ENCODE measurements around the gene STX3.

- no peak for TF ChIP-seq POLR2AphosphoS5 (IDR thresholded peaks at IDR 0.05; ENCODE audit: low read depth, low read length)
- TF ChIP-seq CEBPB (IDR thresholded peaks at IDR 0.05; ENCODE audit: low read depth): no peak
- TF ChIP-seq REST (IDR thresholded peaks at IDR 0.05; ENCODE audit: low read depth): no peak
- no peak for TF ChIP-seq POLR2A (IDR thresholded peaks at IDR 0.05; ENCODE audit: borderline replicate concordance, extremely low read depth, insufficient read depth, insufficient read length)
- no peak for TF ChIP-seq CTCF (IDR thresholded peaks at IDR 0.05 in 2 of 3, conservative IDR thresholded peaks at IDR 0.05 in 1 of 3; ENCODE audit: borderline replicate concordance in 1 of 3, insufficient read depth in 1 of 3, low read depth in 2 of 3, low read length in 2 of 3)
Observed at GRCh38 chr11:59800390-59801025, 45.3 kb downstream of the STX3 start.
